Neural progenitor cell (in vitro differentiated cells): ENCODE data around the gene ANK3. TPM values are rescaled to one million over a fixed set of nuclear protein-coding genes. Genes with fewer than 3 reads are reported as not detected.

Experiments used
- DNase-seq: peaks from one replicate; pipeline ENCODE4 v3.0.0-alpha.2; 2016; ENCODE audit warnings: low spot score
- H2AFZ ChIP-seq: fragments of 200-600 bp; sonication (generic); replicated peaks from 2 replicates; pipeline ENCODE4 v1.6.1; 2016; ENCODE audit warnings: antibody characterized with exemption
- H3F3A ChIP-seq: fragments of 200-600 bp; sonication (generic); 2 replicates; pipeline ENCODE4 v1.6.1; 2016; ENCODE audit warnings: antibody characterized with exemption, low read depth
- H3K27ac ChIP-seq: fragments of 200-600 bp; sonication (generic); 2 replicates; pipeline ENCODE4 v1.5.1; 2016; ENCODE audit warnings: mild to moderate bottlenecking
- H3K27me3 ChIP-seq: fragments of 200-600 bp; sonication (generic); 2 replicates; pipeline ENCODE4 v1.6.1; 2016; ENCODE audit warnings: mild to moderate bottlenecking, moderate library complexity
- H3K36me3 ChIP-seq: fragments of 200-600 bp; sonication (generic); 2 replicates; pipeline ENCODE4 v1.5.1; 2016
- H3K4me1 ChIP-seq: fragments of 200-600 bp; sonication (generic); 2 replicates; pipeline ENCODE4 v1.6.1; 2016; ENCODE audit warnings: mixed run types
- H3K4me2 ChIP-seq: fragments of 200-600 bp; sonication (generic); 2 replicates; pipeline ENCODE4 v1.6.1; 2016
- H3K4me3 ChIP-seq: fragments of 200-600 bp; sonication (generic); 2 replicates; pipeline ENCODE4 v1.5.1; 2016
- H3K79me2 ChIP-seq: fragments of 200-600 bp; sonication (generic); 2 replicates; pipeline ENCODE4 v1.6.1; 2016; ENCODE audit warnings: low read depth
- H3K9ac ChIP-seq: fragments of 200-600 bp; sonication (generic); 2 replicates; pipeline ENCODE4 v1.6.1; 2016
- H3K9me3 ChIP-seq: fragments of 200-600 bp; sonication (generic); 2 replicates; pipeline ENCODE4 v1.5.1; 2016; ENCODE audit warnings: low read depth
- H4K20me1 ChIP-seq: fragments of 200-600 bp; sonication (generic); 2 replicates; pipeline ENCODE4 v1.6.1; 2016; ENCODE audit warnings: low read depth
- H3K27ac Mint-ChIP-seq: 3 replicates; pipeline ENCODE4 v1.8.0; 2021; ENCODE audit warnings: mixed read lengths
- H3K27me3 Mint-ChIP-seq: 2 replicates; pipeline ENCODE4 v1.8.0; 2022; ENCODE audit warnings: low read depth, mild to moderate bottlenecking, inconsistent platforms, moderate library complexity, mixed read lengths; ENCODE audit not compliant: insufficient read depth
- H3K36me3 Mint-ChIP-seq: 3 replicates; pipeline ENCODE4 v1.8.0; 2021; ENCODE audit warnings: mixed read lengths
- H3K4me1 Mint-ChIP-seq: 3 replicates; pipeline ENCODE4 v1.8.0; 2021; ENCODE audit warnings: mixed read lengths
- H3K4me3 Mint-ChIP-seq: 3 replicates; pipeline ENCODE4 v1.8.0; 2021; ENCODE audit warnings: mild to moderate bottlenecking, moderate library complexity, mixed read lengths
- H3K9me3 Mint-ChIP-seq: 3 replicates; pipeline ENCODE4 v1.8.0; 2020; ENCODE audit warnings: mixed read lengths
- EZH2 ChIP-seq: fragments of 200-600 bp; sonication (generic); IDR thresholded peaks from 2 replicates; pipeline ENCODE4 v1.6.1; 2017; ENCODE audit warnings: antibody characterized with exemption, mild to moderate bottlenecking, moderate library complexity
- EZH2phosphoT487 ChIP-seq: fragments of 200-600 bp; sonication (generic); IDR thresholded peaks from 2 replicates; pipeline ENCODE4 v1.6.1; 2017; ENCODE audit warnings: antibody characterized with exemption
- total RNA-seq: library from RNA; depleted of rRNA; stranded (reverse); fragments of >200 nt; gene quantifications from 2 replicates; pipeline ENCODE4 v1.2.3, GENCODE V29; 2015; ENCODE audit warnings: low replicate concordance
- TF ChIP-seq, protein P1 (sequence below): fragments of 200-600 bp; sonication (generic); IDR thresholded peaks from 2 replicates; pipeline ENCODE4 v1.5.1; 2017; ENCODE audit warnings: antibody characterized with exemption, mild to moderate bottlenecking

Gene ANK3
- total RNA-seq, 1 donor from 2014 or later, result 54.1 TPM

GRCh38 chr10:60098677-60099601 is 290.7 kb downstream of the ANK3 start:
- peak; percentile 4 for DNase-seq
- Mint-ChIP-seq H3K27me3 (peaks cover 3% of the 10 kb centered on the region), H3K4me3 (no peak overlapping the region), H3K36me3 (peaks cover 9% of the 10 kb centered on the region), H3K9me3 (no peaks in the 10 kb centered on the region), H3K27ac (no peak overlapping the region), H3K4me1 (no peaks in the 10 kb centered on the region)
- H3F3A ChIP-seq, result peaks cover 3% of the 10 kb centered on the region
- H3K4me1 ChIP-seq, result no peaks in the 10 kb centered on the region
- H3K4me2 ChIP-seq, result no peak overlapping the region
- H3K9ac ChIP-seq, result no peak overlapping the region
- no peaks in the 10 kb centered on the region for H3K36me3 ChIP-seq
- H3K79me2 ChIP-seq, result no peaks in the 10 kb centered on the region
- H3K27me3 ChIP-seq, result no peaks in the 10 kb centered on the region
- H3K4me3 ChIP-seq, result no peak overlapping the region
- H4K20me1 ChIP-seq, result no peaks in the 10 kb centered on the region
- H2AFZ ChIP-seq, result no peak overlapping the region
- H3K9me3 ChIP-seq, result no peaks in the 10 kb centered on the region
- no peak for TF ChIP-seq EZH2phosphoT487
- TF ChIP-seq, protein P1, sequence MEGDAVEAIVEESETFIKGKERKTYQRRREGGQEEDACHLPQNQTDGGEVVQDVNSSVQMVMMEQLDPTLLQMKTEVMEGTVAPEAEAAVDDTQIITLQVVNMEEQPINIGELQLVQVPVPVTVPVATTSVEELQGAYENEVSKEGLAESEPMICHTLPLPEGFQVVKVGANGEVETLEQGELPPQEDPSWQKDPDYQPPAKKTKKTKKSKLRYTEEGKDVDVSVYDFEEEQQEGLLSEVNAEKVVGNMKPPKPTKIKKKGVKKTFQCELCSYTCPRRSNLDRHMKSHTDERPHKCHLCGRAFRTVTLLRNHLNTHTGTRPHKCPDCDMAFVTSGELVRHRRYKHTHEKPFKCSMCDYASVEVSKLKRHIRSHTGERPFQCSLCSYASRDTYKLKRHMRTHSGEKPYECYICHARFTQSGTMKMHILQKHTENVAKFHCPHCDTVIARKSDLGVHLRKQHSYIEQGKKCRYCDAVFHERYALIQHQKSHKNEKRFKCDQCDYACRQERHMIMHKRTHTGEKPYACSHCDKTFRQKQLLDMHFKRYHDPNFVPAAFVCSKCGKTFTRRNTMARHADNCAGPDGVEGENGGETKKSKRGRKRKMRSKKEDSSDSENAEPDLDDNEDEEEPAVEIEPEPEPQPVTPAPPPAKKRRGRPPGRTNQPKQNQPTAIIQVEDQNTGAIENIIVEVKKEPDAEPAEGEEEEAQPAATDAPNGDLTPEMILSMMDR, result peak; percentile 35
- no peak for TF ChIP-seq EZH2
- H3K27ac ChIP-seq, result no peak overlapping the region

DNA sequence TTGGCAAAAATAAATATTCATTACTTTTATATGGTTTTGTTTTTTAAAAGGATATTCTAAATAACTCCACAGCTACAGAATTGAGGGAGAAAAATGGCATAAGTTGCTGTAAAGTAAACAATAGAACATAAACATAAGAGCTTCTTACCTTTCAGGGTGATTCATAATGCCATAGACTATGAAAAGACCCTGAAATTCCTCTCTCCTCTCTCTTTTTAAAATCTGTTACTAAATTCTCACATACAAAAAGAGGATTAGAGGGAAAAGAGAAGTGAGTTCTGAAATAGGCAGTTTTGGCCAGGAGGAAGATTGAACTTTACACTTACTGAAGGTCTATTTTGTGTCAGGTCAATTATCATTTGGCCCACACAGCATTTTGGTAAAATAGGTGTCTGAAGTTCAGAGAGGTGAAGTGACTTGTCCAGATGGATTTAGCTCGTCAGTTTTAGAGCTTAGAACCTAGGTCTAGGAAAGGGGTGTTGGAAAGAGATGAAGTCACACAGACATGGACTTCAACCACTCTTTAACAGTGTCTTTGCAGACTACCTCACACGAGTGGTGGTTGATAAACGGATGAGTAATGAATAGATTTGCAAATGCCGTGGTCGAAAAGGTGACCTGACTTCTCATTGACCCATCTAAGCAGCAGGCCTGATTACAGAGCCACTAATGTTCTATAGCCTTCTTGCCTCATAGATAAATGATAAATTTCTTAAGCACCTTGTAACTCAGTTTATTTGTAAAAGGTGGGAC is 292.7 kb downstream of the ANK3 start:
- DNase-seq, result no peak
- Histone ChIP-seq H4K20me1 (no peaks in the 10 kb centered on the region), H3K79me2 (no peaks in the 10 kb centered on the region), H3K9me3 (no peaks in the 10 kb centered on the region), H3K4me3 (no peak overlapping the region), H3K4me1 (no peaks in the 10 kb centered on the region), H3K27me3 (no peaks in the 10 kb centered on the region), H2AFZ (no peak overlapping the region), H3K27ac (no peak overlapping the region), H3F3A (peaks cover 3% of the 10 kb centered on the region), H3K36me3 (no peaks in the 10 kb centered on the region), H3K4me2 (no peak overlapping the region), H3K9ac (no peak overlapping the region)
- no peak overlapping the region for H3K4me3 Mint-ChIP-seq
- TF ChIP-seq EZH2phosphoT487 (no peak), EZH2 (no peak)
- TF ChIP-seq, protein P1, result no peak
- H3K27me3 Mint-ChIP-seq, result peaks cover 2% of the 10 kb centered on the region
- peaks cover 2% of the 10 kb centered on the region for H3K36me3 Mint-ChIP-seq
- H3K9me3 Mint-ChIP-seq, result no peaks in the 10 kb centered on the region
- no peak overlapping the region for H3K27ac Mint-ChIP-seq
- no peaks in the 10 kb centered on the region for H3K4me1 Mint-ChIP-seq

GRCh38 chr10:60093317-60093716 is 296.4 kb downstream of the ANK3 start:
- no peaks in the 10 kb centered on the region for H3K9me3 ChIP-seq
- no peaks in the 10 kb centered on the region for H4K20me1 ChIP-seq
- H3K27me3 ChIP-seq, result no peaks in the 10 kb centered on the region
- H3K4me2 ChIP-seq, result no peak overlapping the region
- Mint-ChIP-seq H3K4me3 (no peak overlapping the region), H3K36me3 (peaks cover 2% of the 10 kb centered on the region), H3K4me1 (no peaks in the 10 kb centered on the region), H3K27me3 (no peaks in the 10 kb centered on the region), H3K9me3 (no peaks in the 10 kb centered on the region), H3K27ac (no peak overlapping the region)
- no peak overlapping the region for H3K9ac ChIP-seq
- H3F3A ChIP-seq, result no peaks in the 10 kb centered on the region
- no peaks in the 10 kb centered on the region for H3K4me1 ChIP-seq
- H3K79me2 ChIP-seq, result no peaks in the 10 kb centered on the region
- no peak for DNase-seq
- H3K4me3 ChIP-seq, result no peak overlapping the region
- no peaks in the 10 kb centered on the region for H3K36me3 ChIP-seq
- H2AFZ ChIP-seq, result no peak overlapping the region
- TF ChIP-seq, protein P1, result no peak
- TF ChIP-seq EZH2, result no peak
- no peak for TF ChIP-seq EZH2phosphoT487
- H3K27ac ChIP-seq, result no peak overlapping the region
